GM20000 (cell line): ENCODE data around the gene LIN54.

Source experiments
- DNase-seq: peaks from one replicate; pipeline ENCODE4 v3.0.0; 2012; ENCODE audit warnings: low spot score
- CTCF ChIP-seq: IDR thresholded peaks from 2 replicates; pipeline ENCODE4 v1.5.1; 2012; ENCODE audit warnings: mild to moderate bottlenecking, control low read depth; ENCODE audit errors: extremely low read depth, missing control alignments

LIN54 gene

DNA sequence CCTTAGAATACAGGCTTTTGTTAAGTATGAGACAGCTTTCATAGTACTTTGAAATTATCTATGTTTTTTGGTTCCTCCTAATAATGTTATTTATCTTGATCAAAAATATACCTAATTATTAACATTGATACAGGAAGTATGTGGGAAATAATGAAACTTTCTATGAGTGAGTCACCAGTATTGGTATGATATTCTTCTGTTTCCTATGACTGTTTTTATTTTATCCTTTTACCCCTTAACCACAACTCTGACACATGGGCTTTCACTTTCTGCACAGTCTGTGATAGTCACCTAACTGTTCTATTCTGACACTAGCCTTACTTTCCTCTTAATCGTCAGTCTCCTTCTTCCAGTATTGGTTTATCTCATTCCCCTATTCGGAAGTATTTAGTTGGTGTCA, 105.4 kb downstream of the LIN54 start:
- TF ChIP-seq CTCF: no peak
- DNase-seq: peak; percentile 77

GRCh38 chr4:82903737-82904136, 106.9 kb downstream of the LIN54 start:
- no peak for DNase-seq
- no peak for TF ChIP-seq CTCF

GRCh38 chr4:82901183-82901718, 109.4 kb downstream of the LIN54 start:
- no peak for TF ChIP-seq CTCF
- DNase-seq: no peak

GRCh38 chr4:82900411-82901182, 110.0 kb downstream of the LIN54 start, which contains the start of gene THAP9:
Gene THAP9, plus strand, starts transcription at chr4:82900735. Its CDS starts 68 bp downstream, at chr4:82900803.
- DNase-seq: peak; percentile 93
- no peak for TF ChIP-seq CTCF

- peak; percentile 16 for DNase-seq
- TF ChIP-seq CTCF: no peak
These were observed 110.6 kb downstream of the LIN54 start for GRCh38 chr4:82900066-82900410.

DNA sequence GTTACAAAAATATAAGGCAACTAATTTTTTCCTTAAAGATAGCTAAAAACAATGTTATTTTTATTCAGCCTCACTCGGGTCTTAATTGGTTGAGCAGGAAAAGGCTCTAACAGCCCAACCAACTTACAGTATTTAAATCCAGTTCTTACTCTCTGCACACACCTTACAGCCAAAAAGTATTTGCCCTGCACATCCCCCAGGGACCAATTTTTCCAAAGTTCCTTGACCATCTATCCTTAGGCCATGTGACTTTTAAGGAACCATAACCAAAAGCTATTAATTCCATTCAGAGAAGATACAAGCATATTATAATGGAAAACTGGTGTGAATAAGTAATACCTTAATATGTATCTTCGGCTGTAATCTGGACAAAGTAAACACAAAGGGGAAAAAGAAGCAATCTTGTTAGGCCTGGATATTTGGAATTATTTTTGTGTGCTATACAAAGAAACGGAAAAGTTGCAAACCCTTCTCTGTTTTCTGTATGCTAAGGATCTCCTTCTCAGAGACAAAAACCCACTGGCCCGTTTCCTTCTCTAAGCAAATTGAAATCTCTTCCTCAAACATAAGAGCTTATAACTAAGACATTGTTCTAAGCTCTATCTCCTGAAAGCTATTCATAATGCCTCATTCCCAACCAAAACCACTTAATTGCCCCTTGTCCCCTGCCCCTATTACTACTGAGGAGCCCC, 111.1 kb downstream of the LIN54 start:
- TF ChIP-seq CTCF: no peak
- peak; percentile 18 for DNase-seq
